GM12878 (cell line): ENCODE results near the gene NR6A1.

Experiments
- EZH2 ChIP-seq: IDR thresholded peaks from 2 replicates; pipeline ENCODE4 v1.6.1; 2012; ENCODE audit warnings: low read depth, mild to moderate bottlenecking, control low read depth, inconsistent platforms, low read length, borderline replicate concordance; ENCODE audit not compliant: control insufficient read depth
- POLR2A ChIP-seq: IDR thresholded peaks from 2 replicates; pipeline ENCODE4 v1.6.1; 2011; ENCODE audit warnings: low read depth, mild to moderate bottlenecking, low read length
- POLR2AphosphoS5 ChIP-seq: IDR thresholded peaks from 2 replicates; pipeline ENCODE4 v1.6.1; 2011; ENCODE audit warnings: mild to moderate bottlenecking, low read length, inconsistent platforms
- RAD21 ChIP-seq: IDR thresholded peaks from 2 replicates; pipeline ENCODE4 v1.6.1; 2011; ENCODE audit warnings: mild to moderate bottlenecking, low read depth, low read length, moderate library complexity; ENCODE audit not compliant: insufficient read depth
- SP1 ChIP-seq: IDR thresholded peaks from one replicate; pipeline ENCODE4 v1.6.1; 2011; ENCODE audit warnings: low read depth, low read length
- SREBF1 ChIP-seq: IDR thresholded peaks from 2 replicates; pipeline ENCODE4 v1.6.1; 2012; ENCODE audit warnings: mild to moderate bottlenecking, low read length
- TF ChIP-seq, protein P1 (sequence below): IDR thresholded peaks from 2 replicates; pipeline ENCODE4 v1.6.1; 2011; ENCODE audit warnings: low read depth, mild to moderate bottlenecking, low read length, moderate library complexity, borderline replicate concordance; ENCODE audit errors: extremely low read depth
- TF ChIP-seq, protein P2 (sequence below), 3 experiments: IDR thresholded peaks in 2 of 3; conservative IDR thresholded peaks in 1 of 3; 2 replicates each; pipeline ENCODE4 v1.5.1; 2011; ENCODE audit warnings: low read depth in 3 of 3, low read length in 3 of 3, mild to moderate bottlenecking in 3 of 3, control low read depth in 2 of 3, moderate library complexity in 2 of 3, inconsistent platforms in 1 of 3, mixed read lengths in 1 of 3; ENCODE audit not compliant: control insufficient read depth in 2 of 3, insufficient read depth in 1 of 3; ENCODE audit errors: extremely low read depth in 1 of 3

DNA sequence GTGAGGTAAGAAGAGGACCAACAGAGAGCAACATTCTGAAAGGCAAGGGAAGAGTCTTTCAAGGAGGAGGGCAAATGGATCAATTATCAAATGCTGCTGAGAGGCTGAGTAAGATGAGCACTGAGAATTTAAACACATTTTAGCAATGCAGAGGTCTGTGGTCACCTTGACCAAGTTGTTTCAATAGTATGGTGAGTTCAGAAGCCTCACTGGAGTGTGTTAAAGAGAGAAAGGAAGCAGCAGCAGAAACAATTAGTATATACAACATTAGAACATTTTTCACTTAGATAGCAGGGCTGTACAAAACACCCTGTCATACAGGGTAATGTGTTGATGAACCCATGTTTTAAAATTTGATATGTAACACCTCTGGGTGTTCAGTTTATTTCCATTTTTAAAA lies 131.5 kb downstream of the NR6A1 start:
- TF ChIP-seq, protein P1, sequence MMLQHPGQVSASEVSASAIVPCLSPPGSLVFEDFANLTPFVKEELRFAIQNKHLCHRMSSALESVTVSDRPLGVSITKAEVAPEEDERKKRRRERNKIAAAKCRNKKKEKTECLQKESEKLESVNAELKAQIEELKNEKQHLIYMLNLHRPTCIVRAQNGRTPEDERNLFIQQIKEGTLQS: no peak
- no peak for TF ChIP-seq POLR2A
- TF ChIP-seq, protein P2, sequence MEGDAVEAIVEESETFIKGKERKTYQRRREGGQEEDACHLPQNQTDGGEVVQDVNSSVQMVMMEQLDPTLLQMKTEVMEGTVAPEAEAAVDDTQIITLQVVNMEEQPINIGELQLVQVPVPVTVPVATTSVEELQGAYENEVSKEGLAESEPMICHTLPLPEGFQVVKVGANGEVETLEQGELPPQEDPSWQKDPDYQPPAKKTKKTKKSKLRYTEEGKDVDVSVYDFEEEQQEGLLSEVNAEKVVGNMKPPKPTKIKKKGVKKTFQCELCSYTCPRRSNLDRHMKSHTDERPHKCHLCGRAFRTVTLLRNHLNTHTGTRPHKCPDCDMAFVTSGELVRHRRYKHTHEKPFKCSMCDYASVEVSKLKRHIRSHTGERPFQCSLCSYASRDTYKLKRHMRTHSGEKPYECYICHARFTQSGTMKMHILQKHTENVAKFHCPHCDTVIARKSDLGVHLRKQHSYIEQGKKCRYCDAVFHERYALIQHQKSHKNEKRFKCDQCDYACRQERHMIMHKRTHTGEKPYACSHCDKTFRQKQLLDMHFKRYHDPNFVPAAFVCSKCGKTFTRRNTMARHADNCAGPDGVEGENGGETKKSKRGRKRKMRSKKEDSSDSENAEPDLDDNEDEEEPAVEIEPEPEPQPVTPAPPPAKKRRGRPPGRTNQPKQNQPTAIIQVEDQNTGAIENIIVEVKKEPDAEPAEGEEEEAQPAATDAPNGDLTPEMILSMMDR (IDR thresholded peaks at IDR 0.05 in 2 of 3, conservative IDR thresholded peaks at IDR 0.05 in 1 of 3; ENCODE audit: control insufficient read depth in 2 of 3, extremely low read depth in 1 of 3, insufficient read depth in 1 of 3, low read depth in 3 of 3, low read length in 3 of 3): no peak
- no peak for TF ChIP-seq SREBF1
- TF ChIP-seq RAD21: no peak
- TF ChIP-seq POLR2AphosphoS5: no peak
- TF ChIP-seq EZH2: no peak
- no peak for TF ChIP-seq SP1
